Pancreas (tissue), 10 donors: ENCODE results near the gene ACTL7A. TPM values are rescaled to one million over a fixed set of nuclear protein-coding genes. Genes with fewer than 3 reads are reported as not detected.
A peak's percentile ranks its signal among the peaks of the same experiment; 100 is the strongest.
"Not testable (repeated sequence)": the region's sequence is repeated elsewhere in the genome, so short reads cannot be mapped to it uniquely, and the experiment has no call there.

Experiments
- ATAC-seq, 4 donors: fragments of 200-7000 bp; cut with Tn5 transposase; one replicate each; pipeline versions ENCODE4 v1.8.0 to v1.9.1; 2020; ENCODE audit warnings: mild to moderate bottlenecking in 4 of 4, moderate library complexity in 4 of 4
- DNase-seq, 6 donors: peaks; one replicate each; pipeline ENCODE4 v3.0.0-alpha.2; 2020
- FAIRE-seq: peaks from 2 replicates; lab custom pipeline; 2012; peaks lifted over from hg19 to GRCh38; lab: Jason Lieb, UNC
- H3K27ac ChIP-seq, 4 donors: fragments of 200-600 bp; sonication (generic); 1 replicate in 3 of 4; 2 replicates in 1 of 4; pipeline versions ENCODE4 v1.5.0 to v1.8.0; 2020
- H3K27me3 ChIP-seq, 4 donors: fragments of 200-600 bp; one replicate each; pipeline ENCODE4 v1.8.0; 2021
- H3K36me3 ChIP-seq, 3 donors: fragments of 200-600 bp; sonication (generic) in 1 of 3; one replicate each; pipeline versions ENCODE4 v1.5.0 to v1.8.0; 2020 to 2021
- H3K4me1 ChIP-seq, 3 donors: fragments of 200-600 bp; one replicate each; pipeline ENCODE4 v1.8.0; 2021
- H3K4me3 ChIP-seq, 4 donors: fragments of 200-600 bp; sonication (generic) in 2 of 4; one replicate each; pipeline versions ENCODE4 v1.5.0 to v1.8.0; 2020 to 2021
- H3K9me3 ChIP-seq, 4 donors: fragments of 200-600 bp; one replicate each; pipeline ENCODE4 v1.8.0; 2021
- CTCF ChIP-seq, 4 donors: fragments of 200-600 bp; sonication (generic) in 3 of 4; IDR thresholded peaks; one replicate each; pipeline versions ENCODE4 v1.5.0 to v1.8.0; 2021; ENCODE audit warnings: antibody characterized with exemption in 4 of 4
- WGBS, 2 donors: extraction: QIAGEN DNeasy Blood & Tissue Kit; methylation state at CpG; one replicate each; pipeline ENCODE4 v1.1.7; 2013; 5-methylcytosine and 5-hydroxymethylcytosine counted together
- intact Hi-C, 3 donors: fragments of 100-400 bp; cut with DNase I; formaldehyde crosslinking; loops; one replicate each; pipeline versions ENCODE4 v1.11.1 to v1.14.2; 2022
- polyA plus RNA-seq, 2 donors: library from polyadenylated mRNA; stranded (reverse); fragments of 200-250 nt; gene quantifications; one replicate each; pipeline ENCODE4 v1.2.3, GENCODE V29; 2013
- total RNA-seq, 6 donors: library from RNA; stranded (reverse); fragmentation: NEBNext Ultra II Directional in 4 of 6; extraction: Animal tissue kit (Norgen Biotek cat#: 25700) in 4 of 6; gene quantifications; one replicate each; pipeline versions ENCODE4 v1.2.1 to v1.2.4, GENCODE V29; 2021 to 2023
- donor health status: healthy with polysubstance abuse.
- donor health status: DM: no; HTN: no; CAD: no; lungs with moderate emphysema.
- donor health status: DM: no; HTN: no; CAD: no.
- donor health status: control.
- donor health status: control.
- donor health status: Bipolar disorder and iron deficiency.
- donor health status: DM: yes; HTN: yes; CAD: no.
- donor health status: DM: no; HTN: no; CAD: no.
- donor health status: DM: no; HTN: no; CAD: no.
- donor health status: DM: yes; HTN: yes; CAD: no.

The ACTL7A gene
- total and polyA plus RNA-seq, 8 donors = not detected

DNA sequence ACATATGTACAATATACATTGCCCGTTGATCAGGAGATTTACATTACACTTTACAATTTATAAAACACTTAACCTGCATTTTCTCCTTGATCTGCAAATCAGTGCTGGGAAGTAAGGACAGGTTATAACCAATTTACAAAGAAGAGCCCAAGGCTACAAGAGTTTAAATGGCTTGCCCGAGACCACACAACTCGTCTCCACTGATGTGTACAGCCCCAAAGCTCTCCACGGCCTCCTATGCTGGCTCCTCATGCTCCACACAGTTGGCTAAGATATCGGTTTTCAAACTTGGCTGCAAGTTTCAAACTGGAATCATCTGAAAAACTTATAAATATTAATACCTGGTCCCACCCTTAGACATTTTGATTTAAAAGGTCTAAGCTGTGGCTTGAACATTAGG, 16.6 kb upstream of the ACTL7A start:
- FAIRE-seq (no peak), DNase-seq (no peak), ATAC-seq (no peak)
- Histone ChIP-seq H3K9me3 (no peaks in the 10 kb centered on the region), H3K27ac (no peak overlapping the region), H3K4me1 (no peaks in the 10 kb centered on the region), H3K27me3 (no peaks in the 10 kb centered on the region), H3K36me3 (no peaks in the 10 kb centered on the region), H3K4me3 (no peak overlapping the region)
- intact Hi-C loops = no loop called here
- no peak for TF ChIP-seq CTCF (IDR thresholded peaks at IDR 0.05)
- WGBS, 2 donors = 78 to 82% methylated on average over 5 of the region's 5 CpGs

DNA sequence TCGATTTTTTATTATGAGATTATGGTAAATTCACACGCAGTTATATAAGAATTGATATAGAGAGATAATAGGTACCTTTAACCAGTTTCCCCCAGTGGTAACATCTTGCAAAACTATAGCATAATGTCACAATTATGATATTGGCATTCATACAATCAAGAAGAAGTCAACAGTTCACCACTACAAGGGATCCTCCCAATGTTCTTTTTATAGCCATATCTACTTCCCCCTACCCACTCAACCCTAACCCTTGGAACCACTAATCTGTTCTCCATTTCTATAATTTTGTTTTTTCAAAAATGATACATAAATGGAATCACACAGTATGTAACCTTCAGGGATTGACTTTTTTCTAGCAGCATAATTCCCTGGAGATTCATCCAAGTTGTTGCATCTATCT, 16.1 kb upstream of the ACTL7A start:
- DNase-seq (no peak), FAIRE-seq (no peak), ATAC-seq (no peak)
- no peak overlapping the region for H3K4me3 ChIP-seq
- no peaks in the 10 kb centered on the region for H3K9me3 ChIP-seq
- no peaks in the 10 kb centered on the region for H3K36me3 ChIP-seq
- no peaks in the 10 kb centered on the region for H3K4me1 ChIP-seq
- WGBS, 2 donors = 68 to 77% methylated on average over 2 of the region's 2 CpGs
- TF ChIP-seq CTCF (IDR thresholded peaks at IDR 0.05) = no peak
- intact Hi-C loops = no loop called here
- no peak overlapping the region for H3K27ac ChIP-seq
- H3K27me3 ChIP-seq = no peaks in the 10 kb centered on the region

DNA sequence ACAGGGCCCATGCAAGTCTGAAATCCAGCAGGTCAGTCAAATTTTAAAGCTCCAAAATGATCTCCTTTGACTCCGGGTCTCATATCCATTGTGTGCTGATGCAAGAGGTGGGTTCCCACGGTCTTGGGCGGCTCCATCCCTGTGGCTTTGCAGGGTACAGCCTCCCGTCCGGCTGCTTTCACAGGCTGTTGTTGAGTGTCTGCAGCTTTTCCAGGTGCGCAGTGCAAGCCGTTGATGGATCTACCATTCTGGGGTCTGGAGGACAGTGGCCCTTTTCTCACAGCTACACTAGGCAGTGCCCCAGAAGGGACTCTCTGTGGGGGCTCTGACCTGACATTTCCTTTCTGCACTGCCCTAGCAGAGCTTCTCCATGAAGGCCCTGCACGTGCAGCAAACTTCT, 13.8 kb upstream of the ACTL7A start:
- intact Hi-C loops, H3K4me1 ChIP-seq, H3K4me3 ChIP-seq, FAIRE-seq, H3K27me3 ChIP-seq, H3K9me3 ChIP-seq, H3K36me3 ChIP-seq, DNase-seq, H3K27ac ChIP-seq, ATAC-seq: not testable (repeated sequence)
- WGBS, 2 donors = 82 to 90% methylated on average over 8 of the region's 8 CpGs

DNA sequence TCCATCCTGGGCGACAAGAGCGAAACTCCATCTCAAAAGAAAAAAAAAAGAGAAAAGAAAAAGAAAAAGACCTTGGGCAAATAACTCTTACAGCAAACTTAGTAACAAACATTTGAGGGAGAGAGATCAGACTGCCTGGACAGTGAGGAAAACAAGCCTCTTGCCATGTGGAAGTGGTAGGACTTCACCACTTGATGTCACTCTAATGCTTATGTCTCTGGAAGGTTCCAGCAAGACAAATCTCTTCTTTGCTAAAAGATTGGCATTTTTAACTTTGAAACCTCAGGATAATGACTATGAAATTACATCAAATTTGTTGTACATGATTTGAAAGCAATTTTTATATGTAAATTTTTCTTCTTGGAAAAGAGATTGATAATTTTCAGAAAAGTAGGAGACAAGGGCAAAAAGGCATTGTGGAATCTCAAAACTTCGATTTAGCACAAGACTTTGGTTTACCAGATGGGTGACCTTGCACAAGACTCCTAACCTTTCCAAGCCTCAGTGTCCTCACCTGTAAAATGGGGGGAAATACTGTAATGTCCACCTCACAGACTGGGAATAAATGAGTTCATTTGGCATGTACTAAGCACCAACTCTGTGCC, 11.7 kb upstream of the ACTL7A start:
- intact Hi-C loops = no loop called here
- FAIRE-seq (no peak), DNase-seq (no peak), ATAC-seq (peak in 2 of 4 donors; percentile 56 to 75)
- Histone ChIP-seq H3K9me3 (no peaks in the 10 kb centered on the region), H3K27ac (no peak overlapping the region), H3K27me3 (no peaks in the 10 kb centered on the region), H3K4me1 (no peaks in the 10 kb centered on the region), H3K4me3 (no peak overlapping the region), H3K36me3 (no peaks in the 10 kb centered on the region)
- 83 to 89% methylated on average over 3 of the region's 3 CpGs for WGBS, 2 donors
- no peak for TF ChIP-seq CTCF (IDR thresholded peaks at IDR 0.05)

GRCh38 chr9:108851138-108851537, 10.9 kb upstream of the ACTL7A start:
- Histone ChIP-seq H3K36me3 (no peaks in the 10 kb centered on the region), H3K9me3 (no peaks in the 10 kb centered on the region), H3K4me1 (no peaks in the 10 kb centered on the region), H3K27me3 (no peaks in the 10 kb centered on the region), H3K4me3 (no peak overlapping the region), H3K27ac (no peak overlapping the region)
- 63 to 72% methylated on average over 3 of the region's 3 CpGs for WGBS, 2 donors
- ATAC-seq (no peak), DNase-seq (no peak), FAIRE-seq (no peak)
- TF ChIP-seq CTCF (IDR thresholded peaks at IDR 0.05) = no peak
- intact Hi-C loops = no loop called here
